ENCODE results near the gene SH2D7.
A peak's percentile ranks its signal among the peaks of the same experiment; 100 is the strongest.

SH2D7 gene

DNA sequence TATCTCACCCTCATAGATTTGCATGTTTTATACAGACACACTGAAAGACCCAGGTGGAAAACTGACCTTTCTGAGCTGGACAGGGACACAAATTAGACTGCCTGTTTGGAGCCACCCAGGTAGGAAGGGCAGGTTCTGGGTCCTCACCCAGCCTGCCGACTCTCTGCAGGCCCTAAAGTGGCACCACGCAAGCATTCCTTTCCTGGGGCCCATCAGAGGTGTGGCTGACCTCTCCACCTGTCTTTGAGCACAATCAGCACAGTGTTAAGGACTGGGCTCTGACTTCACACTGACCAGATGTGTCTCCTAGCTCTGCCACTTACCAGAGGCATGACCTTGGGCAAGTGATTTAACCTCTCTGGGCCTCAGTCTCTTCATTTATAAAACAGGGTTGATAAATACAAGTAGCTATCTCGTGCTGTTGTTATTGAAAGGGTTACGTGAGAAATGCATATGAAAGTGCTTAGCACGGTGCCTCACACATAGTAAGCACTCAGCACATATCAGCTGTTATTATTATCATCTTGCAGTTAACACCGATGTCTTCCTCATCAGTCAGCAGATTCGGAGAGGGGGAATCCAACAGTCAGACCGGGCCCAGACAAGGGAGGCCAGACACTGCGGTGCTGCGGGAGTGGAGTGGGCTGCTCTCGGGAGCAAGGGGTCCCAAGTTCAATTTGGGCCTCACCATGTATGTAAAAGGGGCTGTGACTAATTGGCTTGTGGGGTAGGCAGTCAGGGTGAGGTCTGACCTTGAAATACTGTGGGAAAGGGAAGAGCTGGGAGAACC lies 12.9 kb upstream of the SH2D7 start:
- DNase-seq, result peak; percentile 2

DNA sequence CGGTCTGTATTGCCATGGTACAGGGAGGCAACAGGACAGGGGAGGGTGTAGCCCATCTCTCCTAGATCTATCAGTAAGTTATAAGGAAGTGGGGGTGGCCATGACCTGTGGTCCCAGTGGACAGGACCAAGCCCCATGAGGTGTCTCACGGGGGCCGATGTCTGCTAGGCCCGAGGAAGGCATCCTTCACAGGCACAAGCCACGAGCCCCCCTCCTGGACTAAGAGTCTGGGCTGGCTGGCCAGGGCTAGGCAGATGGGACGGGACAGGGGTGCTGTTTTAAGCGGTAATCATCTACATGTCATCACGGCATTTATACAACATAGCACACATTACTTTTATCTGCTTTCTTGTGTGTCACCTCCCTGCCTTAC lies 12.3 kb upstream of the SH2D7 start:
- peak; percentile 11 for DNase-seq

DNA sequence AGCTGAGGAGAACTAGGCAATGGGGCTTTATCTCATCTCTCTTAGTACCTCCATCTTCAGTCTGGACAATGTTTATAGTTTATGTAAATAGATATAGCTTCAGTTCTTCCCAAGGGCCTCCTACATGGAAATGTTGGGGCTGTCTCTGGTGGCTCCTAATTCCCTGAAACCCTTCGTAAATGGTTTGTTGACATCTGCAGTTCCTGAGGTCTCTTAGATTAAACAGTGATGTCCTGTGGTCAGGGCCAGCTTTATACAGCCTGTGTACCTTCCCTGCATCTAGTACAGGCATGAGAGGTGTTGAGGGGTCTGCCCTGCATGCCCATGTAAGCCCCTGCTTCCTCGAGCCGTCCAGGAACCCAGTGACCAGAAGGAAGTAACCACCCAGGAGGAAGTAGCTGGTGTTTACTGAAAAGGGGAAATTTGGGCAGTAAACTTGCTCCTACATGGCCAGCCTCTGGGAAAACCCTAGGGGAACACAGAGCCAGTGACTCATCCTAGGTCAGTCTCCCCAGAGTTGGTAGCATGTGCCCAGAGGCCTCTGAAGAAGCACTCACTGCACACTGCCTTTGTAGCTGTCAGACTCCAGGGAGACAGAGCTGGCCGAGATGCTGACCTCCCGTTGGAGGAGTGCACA lies 10.1 kb upstream of the SH2D7 start:
- DNase-seq, result peak; percentile 25

DNA sequence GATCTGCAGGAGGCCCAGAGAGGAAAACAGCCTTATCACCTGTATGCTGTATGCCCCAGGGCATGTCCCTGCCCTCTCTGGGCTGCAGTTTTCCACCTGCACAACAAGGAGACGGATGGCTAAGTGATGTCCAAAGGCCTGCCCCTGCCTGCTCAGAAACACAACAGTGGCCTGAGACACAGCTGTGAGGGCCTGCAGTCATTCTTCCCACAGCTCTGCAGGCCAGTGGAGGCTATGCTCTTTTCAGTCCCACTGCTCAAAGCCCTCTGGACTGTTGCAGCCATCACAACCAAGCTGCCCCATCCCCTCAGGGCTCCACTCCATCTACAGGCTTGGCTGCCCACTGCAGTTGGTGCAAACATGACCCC lies 9.6 kb upstream of the SH2D7 start:
- no peak for DNase-seq

DNA sequence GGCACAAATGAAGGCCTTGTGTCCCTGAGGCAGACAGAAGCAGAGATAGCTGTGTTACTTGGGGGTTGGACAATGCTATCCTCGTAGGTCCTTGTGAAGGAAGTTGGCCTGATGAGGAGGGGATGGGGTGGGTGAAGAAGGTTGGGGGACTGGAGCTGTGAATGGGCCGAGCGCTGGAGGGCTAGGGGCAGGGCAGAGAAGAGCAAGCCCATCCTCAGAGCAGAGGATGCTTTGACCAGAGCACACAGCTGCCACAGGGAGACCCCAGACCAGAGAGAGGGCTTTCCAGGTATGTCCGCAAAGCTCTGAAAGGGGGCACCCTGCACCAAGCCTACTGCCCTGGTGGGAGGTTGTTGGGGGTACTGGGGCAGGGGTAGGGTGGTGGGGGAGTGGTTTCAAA lies 9.2 kb upstream of the SH2D7 start:
- peak; percentile 16 for DNase-seq

DNA sequence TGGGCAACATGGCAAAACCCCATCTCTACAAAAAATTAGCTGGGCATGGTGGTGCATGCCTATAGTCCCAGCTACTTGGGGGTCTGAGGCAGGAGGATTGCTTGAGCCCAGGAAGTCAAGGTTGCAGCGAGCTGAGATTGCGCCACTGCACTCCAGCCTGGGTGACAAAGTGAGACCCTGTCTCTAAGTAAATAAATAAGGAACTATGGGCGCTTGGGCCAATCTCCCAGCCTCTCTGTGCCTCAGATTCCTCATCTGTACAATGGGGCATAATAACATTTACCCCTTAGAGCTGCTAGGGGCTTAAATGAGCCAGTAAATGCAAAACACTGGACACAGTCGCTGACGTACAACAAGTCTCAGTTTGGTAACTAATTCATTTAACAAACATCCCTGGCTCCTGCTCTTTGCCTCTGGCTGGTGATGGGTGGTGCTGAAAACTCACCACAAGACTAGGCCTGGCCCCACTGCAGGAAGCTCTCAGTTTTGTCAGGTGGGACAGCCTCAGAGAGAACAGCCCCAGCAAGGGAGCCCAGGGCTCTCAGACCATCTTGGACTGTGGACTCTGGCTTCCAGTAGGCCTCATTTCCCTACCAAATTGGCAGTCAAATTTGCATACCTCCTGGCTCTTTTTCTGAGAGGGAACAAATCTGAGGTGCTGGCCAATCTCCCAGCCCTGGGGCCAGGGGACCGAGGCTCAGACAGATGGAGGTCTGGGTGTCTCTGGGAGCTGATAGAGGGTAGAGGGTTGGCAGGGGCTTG lies 8.5 kb upstream of the SH2D7 start:
- peak; percentile 2 for DNase-seq

DNA sequence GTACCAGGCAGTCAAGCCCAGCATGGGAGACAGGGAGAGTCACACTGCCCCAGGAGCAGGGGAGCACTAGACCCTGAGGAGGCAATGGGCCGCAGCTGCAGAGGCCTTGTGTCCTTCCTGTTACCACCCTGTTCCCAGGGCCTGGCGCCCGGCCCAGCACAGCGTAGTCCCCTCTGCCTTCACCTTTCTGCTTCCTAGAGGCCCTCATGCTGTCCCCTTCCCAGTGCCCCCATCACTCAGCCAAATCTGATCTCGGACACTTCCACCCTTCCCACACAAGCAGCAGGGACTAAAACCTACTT lies 8.0 kb upstream of the SH2D7 start:
- no peak for DNase-seq

DNA sequence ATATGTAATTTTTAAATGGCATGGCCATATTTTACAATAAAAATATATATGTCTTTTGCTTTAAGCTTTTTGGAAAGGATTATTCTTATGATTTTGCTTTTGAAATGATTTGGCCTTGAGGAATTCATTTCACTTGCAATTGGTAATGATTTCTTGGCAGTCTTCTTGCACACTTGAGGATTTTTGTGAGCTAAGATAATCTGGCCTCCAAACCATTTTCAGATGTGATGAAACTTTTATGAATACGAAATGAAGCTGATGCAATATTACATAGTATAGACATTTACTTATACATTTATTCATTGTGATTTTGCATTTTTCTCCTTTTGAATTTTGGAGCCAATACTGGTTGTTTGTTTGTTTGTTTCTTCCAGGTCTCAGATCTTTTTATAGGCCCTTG lies 6.4 kb upstream of the SH2D7 start:
- DNase-seq, result no peak

DNA sequence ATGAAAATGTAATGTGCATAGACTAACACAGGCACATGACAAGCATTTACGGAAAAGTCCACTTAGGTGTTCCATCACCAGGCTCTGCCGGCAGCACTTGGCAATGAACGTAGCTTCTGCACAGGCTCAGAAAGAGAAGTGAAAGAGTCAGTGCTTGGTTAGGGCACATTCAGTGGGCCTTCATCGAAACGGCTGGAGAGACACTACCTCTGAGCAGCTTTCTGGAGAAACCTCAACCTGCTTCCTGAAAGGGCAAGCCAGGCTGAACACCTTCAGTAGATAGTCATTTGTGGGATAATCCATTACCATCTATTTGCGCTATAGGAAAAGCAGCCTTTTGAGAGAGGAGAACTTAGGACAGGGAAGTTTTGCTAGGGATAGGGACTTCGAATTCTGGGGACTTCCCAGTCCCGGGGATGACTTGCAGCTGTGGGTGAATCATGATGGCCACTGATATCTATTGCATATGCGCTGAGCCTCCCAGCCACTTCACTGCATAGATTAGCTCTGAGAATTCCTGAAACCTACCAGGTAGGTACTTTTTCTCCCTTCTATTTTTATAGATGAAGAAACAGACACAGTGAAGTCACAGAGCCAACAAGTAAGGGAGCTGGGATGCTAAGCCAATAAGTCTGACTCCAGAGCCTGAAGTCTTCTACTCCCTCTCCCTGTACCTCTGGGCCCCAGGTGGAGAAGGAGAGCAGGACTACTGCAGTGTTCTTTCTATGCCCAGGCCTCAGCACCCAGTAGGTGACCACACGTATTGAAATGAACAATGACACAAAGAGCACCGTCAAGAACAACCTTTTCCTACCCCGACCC lies 4.2 kb upstream of the SH2D7 start:
- DNase-seq, result no peak

DNA sequence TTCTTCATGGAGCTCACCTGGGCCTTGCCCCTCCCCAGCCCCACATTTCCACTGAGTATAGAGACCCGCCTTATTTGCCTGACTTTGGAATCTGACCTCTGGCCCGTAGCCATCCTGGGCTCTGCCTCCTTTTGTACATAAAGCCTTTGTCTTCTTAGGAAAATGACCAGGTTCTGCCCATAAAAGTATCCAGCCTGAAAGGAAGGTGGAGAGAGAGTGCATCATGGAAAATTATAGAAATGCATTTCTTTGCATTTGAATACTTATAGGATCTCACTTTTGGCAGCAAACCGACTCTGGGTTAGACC lies 3.6 kb upstream of the SH2D7 start:
- DNase-seq, result no peak

DNA sequence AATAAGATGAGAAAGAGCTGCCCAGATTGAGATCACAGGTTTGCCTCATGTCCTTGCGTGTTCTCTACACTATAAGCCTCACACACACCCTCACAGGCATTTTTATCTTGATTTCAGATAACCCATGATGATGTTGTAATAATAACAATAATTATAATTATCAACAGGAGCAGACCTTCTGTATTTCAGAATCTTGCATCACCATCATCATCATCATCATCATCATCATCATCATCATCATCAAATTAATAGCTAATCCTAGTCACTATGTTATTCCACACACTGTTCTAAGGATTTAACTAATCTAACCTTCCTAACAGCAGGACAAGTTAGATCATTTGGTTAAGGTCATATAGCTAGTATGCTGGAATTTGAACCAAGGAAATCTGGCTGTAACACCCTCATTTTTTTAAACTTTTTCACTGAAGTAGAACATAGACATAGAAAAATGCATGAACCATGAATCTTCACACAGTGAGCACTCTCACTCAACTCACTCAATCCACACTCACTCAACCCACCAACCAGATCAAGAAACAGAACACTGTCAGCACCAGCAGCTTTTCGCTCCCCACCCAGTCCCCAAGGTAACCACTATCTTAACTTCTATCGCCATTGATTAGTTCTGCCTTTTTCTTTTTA lies 1.8 kb upstream of the SH2D7 start:
- DNase-seq, result no peak

DNA sequence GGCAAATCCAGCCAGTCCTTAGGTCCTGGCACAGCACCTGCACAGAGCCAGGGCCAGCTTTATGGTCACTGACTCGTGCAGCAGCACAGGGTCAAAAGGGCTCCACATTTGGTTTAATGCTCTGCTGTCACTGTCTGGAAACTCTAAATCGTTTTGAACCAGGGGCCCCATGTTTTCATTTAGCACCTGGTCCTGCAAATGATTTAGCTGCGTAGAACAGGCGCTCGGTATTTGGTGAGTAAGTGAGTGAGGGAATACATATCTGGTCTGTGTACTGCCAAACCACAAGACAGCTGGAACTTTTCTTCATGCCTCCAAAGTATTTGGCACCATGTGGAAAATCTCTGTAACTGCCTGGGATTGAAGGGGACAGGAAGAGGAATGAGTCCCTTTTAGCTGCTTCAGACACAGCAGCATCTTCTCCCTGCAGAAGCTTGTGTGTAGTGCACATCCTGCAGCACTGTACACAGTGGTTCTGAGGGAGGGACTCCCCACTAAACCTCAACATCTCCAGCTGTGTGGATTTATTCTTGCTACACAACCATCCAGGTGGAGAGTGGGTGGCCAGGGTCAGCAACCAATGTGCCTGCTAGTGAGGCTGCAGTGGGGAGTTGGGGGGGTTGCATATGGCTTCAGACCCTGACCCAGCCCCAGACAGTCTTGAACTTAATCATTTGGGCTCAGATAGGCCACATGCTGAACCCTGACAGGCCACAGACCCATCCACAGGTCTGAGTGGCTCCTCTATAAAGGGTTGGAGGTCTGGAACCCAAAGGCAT lies 1.1 kb downstream of the SH2D7 start:
- peak; percentile 52 for DNase-seq

DNA sequence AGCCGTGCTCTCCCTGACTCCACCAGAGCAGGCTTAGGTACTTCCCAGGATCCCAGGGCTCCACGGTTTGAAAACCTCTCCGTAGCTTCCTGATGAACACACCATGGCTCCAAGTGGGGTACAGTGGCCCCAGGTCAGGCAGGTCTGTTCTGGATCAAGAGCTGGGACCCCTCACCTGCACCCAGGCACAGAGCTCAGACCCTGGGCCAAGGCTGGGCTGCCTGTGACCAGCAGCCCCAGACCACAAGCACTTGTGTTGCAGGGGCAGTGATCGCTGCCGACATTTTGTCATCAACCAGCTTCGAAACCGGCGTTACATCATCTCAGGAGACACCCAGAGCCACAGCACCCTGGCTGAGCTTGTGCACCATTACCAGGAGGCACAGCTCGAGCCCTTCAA lies 5.3 kb downstream of the SH2D7 start:
- no peak for DNase-seq

DNA sequence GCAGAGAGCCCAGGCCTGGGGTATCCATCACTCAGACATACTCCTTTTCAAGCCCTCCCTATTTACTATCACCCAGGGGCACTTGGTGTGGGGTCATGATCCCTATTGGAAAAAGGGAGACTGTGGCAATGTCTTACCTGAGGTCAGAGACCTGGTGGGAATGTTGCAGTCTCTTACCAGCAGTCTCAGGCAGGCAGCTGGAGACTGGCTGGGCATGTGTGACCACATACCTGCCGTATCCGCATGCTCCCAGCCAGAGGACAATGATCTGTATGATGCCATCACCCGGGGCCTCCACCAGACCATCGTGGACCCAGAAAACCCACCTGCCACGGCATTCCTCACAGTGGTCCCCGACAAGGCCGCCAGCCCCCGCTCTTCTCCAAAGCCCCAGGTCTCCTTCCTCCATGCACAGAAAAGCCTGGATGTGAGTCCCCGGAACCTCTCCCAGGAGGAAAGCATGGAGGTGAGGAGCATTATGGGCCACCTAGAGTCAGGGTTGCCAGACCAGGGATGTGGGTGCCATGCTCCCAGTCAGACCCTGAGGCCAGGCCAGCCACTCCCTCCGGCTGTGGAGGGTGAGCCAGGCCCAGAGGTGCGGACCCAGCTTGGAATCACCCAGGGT lies 5.9 kb downstream of the SH2D7 start:
- peak; percentile 17 for DNase-seq

DNA sequence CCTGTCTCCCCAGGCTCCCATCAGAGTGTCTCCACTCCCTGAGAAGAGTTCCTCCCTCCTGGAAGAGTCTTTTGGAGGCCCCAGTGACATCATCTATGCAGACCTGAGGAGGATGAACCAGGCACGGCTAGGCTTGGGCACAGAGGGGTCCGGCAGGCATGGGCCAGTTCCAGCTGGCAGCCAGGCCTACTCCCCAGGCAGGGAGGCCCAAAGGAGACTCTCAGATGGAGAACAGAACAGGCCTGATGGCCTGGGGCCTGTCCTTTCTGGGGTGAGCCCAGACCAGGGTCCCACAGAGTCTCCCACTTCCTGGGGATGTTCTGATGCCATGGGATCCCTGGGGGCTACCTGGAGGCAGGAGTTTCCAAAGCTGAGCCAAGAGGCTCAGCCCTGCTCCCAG lies 8.5 kb downstream of the SH2D7 start:
- peak; percentile 16 for DNase-seq

DNA sequence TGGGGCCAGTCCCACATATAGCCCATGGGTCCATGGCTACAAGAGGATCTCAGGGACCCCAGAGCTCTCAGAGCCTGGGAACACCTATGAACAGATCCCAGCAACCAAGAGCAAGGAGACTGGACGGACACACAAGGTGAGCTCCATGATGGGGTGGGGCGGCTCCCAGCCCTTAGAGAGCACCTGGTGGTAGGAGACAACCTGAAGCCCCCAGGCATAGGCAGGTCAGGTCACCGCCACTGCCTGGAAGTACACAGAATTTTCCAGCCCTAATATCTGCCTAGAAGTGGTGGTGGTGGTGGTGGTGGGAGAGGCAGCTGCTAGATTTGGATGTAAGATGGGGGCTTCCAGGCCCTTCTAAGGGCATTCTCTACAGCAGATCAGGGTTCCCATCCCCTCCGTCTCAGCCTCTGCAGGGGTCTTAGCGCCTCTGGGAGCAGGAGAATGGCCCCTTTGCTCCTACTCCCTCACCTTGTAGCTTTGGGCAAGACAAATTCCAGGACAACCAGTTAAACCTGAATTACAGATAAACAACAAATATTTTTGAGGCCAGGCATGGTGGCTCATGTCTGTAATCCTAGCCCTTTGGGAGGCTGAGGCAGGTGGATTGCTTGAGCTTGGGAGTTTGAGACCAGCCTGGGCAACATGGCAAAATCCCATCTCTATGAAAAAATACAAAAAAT lies 9.2 kb downstream of the SH2D7 start:
- peak; percentile 8 for DNase-seq

DNA sequence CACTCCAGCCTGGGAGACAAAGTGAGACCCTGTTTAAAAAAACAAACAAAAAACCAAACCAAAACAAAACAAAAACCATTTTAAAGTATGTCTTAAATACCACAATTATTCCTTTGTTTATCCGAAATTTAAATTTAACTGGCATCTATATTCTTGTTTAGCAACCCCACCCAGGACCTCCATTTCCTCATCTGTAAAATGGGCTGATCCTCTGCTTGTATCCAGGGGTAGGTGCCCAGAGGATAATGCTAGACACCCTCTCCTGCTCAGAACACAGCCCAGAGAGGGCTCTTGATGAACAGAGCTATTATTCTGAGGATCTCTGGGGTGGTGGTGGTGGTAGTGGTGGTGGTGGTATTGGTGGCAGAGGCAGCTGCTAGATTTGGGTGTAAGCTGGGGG lies 9.8 kb downstream of the SH2D7 start:
- DNase-seq, result no peak

DNA sequence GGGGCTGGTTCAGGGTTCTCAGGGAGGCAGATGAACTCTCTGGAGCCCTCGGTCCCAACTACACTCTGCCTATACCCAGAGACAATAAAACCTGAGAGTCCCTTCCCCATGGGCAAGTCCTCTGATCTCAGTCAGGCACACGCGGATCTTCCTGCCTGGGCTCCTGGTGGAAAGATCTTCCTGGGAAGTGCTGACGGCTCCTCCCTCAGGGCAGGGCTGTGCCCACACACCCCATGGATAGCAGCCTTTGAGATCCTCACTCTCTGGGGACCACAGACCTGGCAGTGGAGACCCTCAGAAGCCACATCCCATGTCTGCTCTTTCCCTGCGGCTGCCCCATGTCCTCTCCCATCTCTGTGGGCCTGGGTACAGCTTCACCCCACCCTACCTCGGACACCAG lies 10.4 kb downstream of the SH2D7 start:
- peak; percentile 10 for DNase-seq

DNA sequence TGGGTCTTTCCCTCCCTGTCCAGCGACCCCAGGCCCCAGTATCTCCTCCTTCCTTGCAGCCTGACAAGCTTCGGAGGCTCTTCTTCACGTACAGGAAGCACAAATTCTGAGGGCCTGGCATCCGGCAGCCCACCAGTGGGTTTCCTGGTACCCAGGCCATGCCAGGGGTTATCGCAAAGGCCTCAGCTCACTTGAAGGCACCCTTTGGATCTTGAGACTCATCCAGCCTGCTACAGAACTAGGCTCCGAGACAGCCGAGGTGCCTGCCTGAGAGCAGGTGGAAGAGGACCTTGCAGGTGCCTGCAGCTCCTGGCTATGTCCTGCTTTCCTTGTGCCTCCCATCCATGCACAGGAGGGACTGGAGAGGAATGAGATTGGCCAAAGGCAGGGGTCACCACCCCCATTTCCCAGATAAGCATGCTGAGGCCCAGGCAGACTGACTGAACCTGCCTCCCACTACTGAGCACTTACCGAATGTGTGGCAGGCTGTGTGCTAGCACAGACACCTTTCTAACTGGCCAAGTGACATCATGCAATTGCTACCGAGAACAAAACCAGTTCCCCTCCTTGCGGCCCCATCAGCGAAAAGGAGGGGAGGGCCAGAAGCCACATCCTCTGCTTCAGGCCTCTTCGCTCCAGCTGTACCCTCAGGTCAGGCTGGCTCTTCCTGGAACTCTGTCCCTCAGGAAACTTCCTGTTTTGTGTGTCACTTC lies 11.2 kb downstream of the SH2D7 start:
- peak; percentile 41 for DNase-seq

DNA sequence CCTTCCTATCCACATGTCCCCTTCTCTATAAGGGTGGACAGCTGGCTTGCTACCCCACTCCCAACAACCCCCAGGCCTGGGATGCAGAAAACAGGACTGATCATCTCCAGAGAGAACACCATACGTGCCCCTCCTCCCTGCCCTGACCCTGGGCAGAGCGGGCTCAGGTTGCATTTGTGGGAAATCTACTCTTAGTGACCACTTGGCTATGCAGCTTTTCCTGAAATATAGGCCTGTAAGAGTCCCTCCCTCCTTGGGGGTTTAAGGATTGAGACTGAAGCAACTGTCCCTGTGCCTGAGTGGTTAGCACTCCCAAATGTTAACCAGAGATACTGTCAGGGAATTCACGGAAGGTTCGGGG lies 11.7 kb downstream of the SH2D7 start:
- DNase-seq, result no peak
